HG03108 (cell line): ENCODE measurements around the gene RBP2.

Experiments used
- ATAC-seq: cut with Tn5 transposase; IDR thresholded peaks from one replicate; pipeline ENCODE4 v1.9.1; 2021; ENCODE audit warnings: moderate library complexity; ENCODE audit not compliant: unreplicated experiment

RBP2 gene

GRCh38 chr3:139476348-139476747, at the start of gene RBP2:
Gene RBP2 (minus strand): TSS chr3:139476516. CDS start chr3:139476459, 57 bp downstream.
- ATAC-seq, result no peak

- no peak for ATAC-seq
Observed at GRCh38 chr3:139524841-139525636, 48.7 kb upstream of the RBP2 start.

GRCh38 chr3:139523718-139524117, 47.4 kb upstream of the RBP2 start:
- no peak for ATAC-seq

GRCh38 chr3:139523166-139523565, 46.9 kb upstream of the RBP2 start:
- no peak for ATAC-seq

- no peak for ATAC-seq
Observed at GRCh38 chr3:139522421-139522820, 46.1 kb upstream of the RBP2 start.

- ATAC-seq, result no peak
Observed at GRCh38 chr3:139521816-139522215, 45.5 kb upstream of the RBP2 start.

- no peak for ATAC-seq
Observed at GRCh38 chr3:139521144-139521543, 44.8 kb upstream of the RBP2 start.

- ATAC-seq, result no peak
Observed at GRCh38 chr3:139519998-139520737, 43.9 kb upstream of the RBP2 start.

GRCh38 chr3:139518926-139519842, 42.9 kb upstream of the RBP2 start:
- no peak for ATAC-seq

GRCh38 chr3:139518306-139518705, 42.0 kb upstream of the RBP2 start:
- no peak for ATAC-seq

- no peak for ATAC-seq
Observed at GRCh38 chr3:139517321-139518065, 41.2 kb upstream of the RBP2 start.

GRCh38 chr3:139514741-139515140, 38.4 kb upstream of the RBP2 start:
- ATAC-seq, result no peak

- ATAC-seq, result no peak
Observed at GRCh38 chr3:139509631-139510030, 33.3 kb upstream of the RBP2 start.

GRCh38 chr3:139506766-139507165, 30.4 kb upstream of the RBP2 start:
- no peak for ATAC-seq

- ATAC-seq, result no peak
Observed at GRCh38 chr3:139505829-139506386, 29.6 kb upstream of the RBP2 start.

- ATAC-seq, result no peak
Observed at GRCh38 chr3:139499536-139499935, 23.2 kb upstream of the RBP2 start.

GRCh38 chr3:139493826-139494385, 17.6 kb upstream of the RBP2 start:
- ATAC-seq, result no peak

- no peak for ATAC-seq
Observed at GRCh38 chr3:139491966-139492365, 15.7 kb upstream of the RBP2 start.

- no peak for ATAC-seq
Observed at GRCh38 chr3:139491027-139491700, 14.8 kb upstream of the RBP2 start.
